ENCODE data around the gene CDHR1.
"Not testable (repeated sequence)": the region's sequence is repeated elsewhere in the genome, so short reads cannot be mapped to it uniquely, and the experiment has no call there.

CDHR1 gene

DNA sequence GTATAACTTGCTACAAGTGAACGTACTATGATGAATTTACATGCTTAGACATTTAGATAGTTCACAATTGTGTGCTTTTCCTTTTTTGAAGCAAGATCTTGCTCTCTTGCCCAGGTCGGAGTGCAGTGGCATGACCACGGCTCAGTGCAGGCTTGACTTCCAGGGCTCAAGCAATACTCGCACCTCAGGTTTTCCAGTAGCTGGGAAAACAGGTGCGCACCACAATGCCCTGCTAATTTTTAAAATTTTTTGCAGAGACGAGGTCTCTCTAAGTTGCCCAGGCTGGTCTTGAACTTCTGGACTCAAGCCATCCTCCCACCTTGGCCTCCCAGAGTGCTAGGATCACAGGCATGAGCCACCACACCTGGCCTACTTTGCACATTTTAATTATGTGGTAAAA lies 18.9 kb upstream of the CDHR1 start:
- no peak for DNase-seq (ENCODE audit: low read depth)

GRCh38 chr10:84176351-84176750 lies 18.0 kb upstream of the CDHR1 start:
- no peak for DNase-seq (ENCODE audit: low read depth)

DNA sequence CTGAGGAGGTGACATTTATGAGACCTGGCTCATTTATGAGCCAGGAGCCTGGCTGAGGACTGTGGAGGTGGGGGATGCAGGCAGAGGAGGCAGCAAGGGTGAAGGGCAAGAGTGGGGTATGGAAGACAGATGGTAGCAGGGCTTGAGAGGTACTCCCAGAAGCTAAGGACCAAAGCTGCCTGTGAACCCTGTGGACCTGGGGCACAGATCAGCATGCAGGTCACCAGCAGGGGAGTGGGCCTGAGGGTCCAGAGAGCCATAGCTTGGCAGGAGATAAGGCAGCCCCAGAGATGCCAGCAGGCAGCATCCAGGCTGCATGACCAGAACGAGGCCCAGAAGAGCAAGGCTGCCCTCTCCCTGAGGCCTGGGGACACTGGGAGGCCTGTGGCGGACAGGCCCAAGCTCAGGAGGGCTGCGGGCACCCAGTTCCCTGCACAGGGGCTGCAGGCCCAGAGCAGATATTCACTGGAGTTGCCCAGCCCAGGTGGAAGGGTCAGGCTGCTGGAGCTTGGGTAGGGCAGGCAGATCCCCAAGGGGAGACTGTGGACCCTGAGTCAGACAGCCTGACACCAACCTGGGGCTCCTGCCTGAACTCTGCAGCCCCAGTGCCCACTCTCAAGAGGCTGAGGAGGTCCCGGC lies 17.4 kb upstream of the CDHR1 start:
- DNase-seq (ENCODE audit: low read depth), result no peak

- DNase-seq (ENCODE audit: low read depth), result no peak
These were observed 16.7 kb upstream of the CDHR1 start for GRCh38 chr10:84177541-84178141.

- DNase-seq (ENCODE audit: low read depth), result no peak
These were observed 16.2 kb upstream of the CDHR1 start for GRCh38 chr10:84178160-84178609.

GRCh38 chr10:84179059-84179710 lies 15.2 kb upstream of the CDHR1 start:
- DNase-seq (ENCODE audit: low read depth), result no peak

DNA sequence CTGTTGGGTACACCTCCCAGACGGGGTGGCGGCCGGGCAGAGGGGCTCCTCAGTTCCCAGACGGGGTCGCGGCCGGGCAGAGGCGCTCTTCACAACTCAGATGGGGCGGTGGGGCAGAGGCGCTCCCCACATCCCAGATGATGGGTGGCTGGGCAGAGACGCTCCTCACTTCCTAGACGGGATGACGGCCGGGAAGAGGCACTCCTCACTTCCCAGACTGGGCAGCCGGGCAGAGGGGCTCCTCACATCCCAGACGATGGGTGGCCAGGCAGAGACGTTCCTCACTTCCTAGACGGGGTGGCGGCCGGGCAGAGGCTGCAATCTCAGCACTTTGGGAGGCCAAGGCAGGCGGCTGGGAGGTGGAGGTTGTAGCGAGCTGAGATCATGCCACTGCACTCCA lies 14.0 kb upstream of the CDHR1 start:
- DNase-seq (ENCODE audit: low read depth), result not testable (repeated sequence)

- no peak for DNase-seq (ENCODE audit: low read depth)
These were observed 12.7 kb upstream of the CDHR1 start for GRCh38 chr10:84181631-84182030.

- no peak for DNase-seq (ENCODE audit: low read depth)
These were observed 9.8 kb upstream of the CDHR1 start for GRCh38 chr10:84184517-84184916.

DNA sequence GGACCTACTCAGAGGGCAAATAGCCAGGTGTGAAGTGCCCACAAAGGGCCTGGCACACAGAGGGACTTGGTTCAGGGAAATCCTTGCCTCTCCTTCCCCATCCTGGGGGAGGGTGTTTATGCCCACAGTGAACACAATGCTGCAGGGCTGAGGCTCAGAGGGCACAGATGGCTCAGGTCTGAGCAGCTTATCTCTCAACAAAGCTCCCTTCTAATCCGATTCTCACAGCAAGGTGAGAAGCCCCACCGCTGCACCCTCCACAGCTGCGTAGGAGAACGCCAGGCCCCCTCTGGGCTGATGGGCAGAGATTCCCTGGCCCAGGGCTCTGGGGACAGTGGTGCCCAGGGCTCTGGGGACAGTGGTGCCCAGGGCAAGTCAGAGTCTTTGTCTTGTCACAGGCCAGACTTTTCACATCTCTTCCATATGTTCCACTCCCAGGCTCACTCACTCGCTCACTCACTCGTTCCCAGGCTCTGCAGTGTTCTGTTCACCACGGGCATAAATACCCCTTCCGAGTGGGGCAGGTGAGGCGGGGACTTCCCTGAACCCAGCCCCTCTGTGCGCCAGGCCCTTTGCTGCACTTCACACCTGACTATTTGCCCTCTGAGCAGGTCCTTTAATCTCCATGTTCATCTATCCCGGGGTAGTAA lies 8.7 kb upstream of the CDHR1 start:
- DNase-seq (ENCODE audit: low read depth), result no peak

DNA sequence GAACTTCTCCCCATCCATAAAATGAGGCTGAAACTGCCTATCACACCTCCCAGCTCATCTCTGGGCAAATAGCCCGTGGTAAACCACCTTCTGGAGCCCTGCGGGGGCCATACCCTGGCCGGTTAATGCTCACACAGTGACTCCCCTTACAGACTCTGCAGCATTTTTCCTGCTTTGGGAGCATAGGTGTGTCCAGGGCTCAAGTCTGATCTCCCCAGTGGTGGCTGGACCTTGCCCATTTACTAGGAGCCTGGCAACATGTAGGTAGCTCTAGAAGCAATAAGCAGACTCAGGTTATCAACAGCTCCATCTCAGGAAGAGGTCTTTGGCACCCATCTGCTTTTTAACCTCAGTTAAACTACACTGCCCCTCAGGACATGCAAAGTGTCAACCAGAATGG lies 5.5 kb upstream of the CDHR1 start:
- no peak for DNase-seq (ENCODE audit: low read depth)

DNA sequence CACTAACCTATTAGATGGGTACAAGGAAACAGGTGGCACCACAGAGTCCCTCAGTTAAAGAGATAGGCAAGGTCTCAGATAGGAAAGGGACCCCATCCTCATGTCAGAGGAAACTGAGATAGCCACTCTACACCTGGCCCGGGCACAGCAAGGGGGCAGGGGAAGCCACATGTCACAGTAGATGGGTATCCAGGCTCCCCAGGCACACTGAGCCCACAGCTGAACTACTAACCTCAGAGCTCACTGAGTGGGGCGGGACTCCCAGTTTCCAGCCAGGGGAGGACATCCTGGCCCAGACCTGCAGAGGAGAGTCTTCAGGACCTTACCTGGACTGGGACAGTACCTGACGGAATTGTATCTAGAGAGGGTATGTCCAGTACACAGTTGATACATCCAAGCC lies 3.7 kb upstream of the CDHR1 start:
- DNase-seq (ENCODE audit: low read depth), result no peak

- no peak for DNase-seq (ENCODE audit: low read depth)
These were observed 3.2 kb upstream of the CDHR1 start for GRCh38 chr10:84191106-84191505.

DNA sequence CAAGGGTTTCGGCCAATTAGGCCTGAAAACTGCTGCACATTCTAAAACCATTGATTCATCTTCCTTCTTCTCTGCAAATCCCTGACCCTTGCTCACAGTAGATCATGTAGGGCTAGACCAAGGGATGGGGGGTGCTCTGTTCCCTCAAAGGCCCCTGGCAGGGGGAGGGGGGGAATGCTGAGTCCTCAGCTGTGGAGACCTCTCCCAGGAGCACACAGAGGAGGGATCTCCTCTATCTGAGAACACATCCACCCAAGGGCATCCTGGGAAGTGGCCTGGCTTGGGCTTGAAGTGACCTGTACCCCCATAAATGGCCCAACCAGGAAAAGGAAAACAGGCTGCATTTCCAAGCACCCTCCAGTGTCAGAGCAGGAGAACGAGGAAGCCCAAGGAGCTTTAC lies 1.0 kb upstream of the CDHR1 start:
- DNase-seq (ENCODE audit: low read depth), result no peak

GRCh38 chr10:84193846-84194423 lies 402 bp upstream of the CDHR1 start:
- no peak for DNase-seq (ENCODE audit: low read depth)

- no peak for DNase-seq (ENCODE audit: low read depth)
These were observed 900 bp downstream of the CDHR1 start for GRCh38 chr10:84195044-84195830.

DNA sequence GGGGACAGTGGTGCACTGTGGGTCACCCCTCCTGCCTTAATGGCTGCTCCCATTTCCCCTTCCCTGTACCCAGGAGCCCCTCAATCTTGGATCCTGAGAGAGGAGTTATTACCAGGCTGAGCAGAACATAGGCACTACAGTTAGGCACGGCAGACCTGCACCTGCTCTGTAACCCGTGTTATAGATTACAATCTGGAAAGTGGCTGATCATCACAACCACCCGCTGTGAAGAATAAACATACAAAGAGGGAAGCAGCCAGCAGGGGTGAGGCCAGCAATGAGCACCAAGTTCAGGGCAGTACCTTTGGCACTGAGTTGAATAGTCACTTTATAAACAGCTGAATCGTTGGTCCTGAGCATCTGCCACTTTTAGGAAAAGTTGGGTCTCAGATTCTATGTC lies 1.7 kb downstream of the CDHR1 start:
- DNase-seq (ENCODE audit: low read depth), result no peak

DNA sequence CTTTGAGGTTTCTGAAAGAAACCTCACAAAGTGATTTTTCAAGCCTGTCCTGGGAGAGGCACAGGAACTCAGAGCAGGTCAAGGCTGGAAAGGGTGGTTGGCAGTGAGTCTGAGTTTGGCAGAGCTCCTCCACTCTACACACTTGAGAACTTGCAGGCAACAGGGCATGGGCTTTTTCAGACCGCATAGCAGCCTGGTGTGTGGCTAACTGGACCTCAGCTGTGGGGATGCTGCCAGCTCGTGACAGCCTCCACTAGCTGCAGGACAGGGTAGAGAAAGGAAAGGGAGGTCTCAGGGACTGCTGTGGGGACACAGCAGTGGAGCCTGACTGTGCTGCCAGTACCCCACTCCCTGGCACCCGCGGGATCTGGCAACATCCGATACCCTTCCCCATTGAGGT lies 2.6 kb downstream of the CDHR1 start:
- no peak for DNase-seq (ENCODE audit: low read depth)

DNA sequence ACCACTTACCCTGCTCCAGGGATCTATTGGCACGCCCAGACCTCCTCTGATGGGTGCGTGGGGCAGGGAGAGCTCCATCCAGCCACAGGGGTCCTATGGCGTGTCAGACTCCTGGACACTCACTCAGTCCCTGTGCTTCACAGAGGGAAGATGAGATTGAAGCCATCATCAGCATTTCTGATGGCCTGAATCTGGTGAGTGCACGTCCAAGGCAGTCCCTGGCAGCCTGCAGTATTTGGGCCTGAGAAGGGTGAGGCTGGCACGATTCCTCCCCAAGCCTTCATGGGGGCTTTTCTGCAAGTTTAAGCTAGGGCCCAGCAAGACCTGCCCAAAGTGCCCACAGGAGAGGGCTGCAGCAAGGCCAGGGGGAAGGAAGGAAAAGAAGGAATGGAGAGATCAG lies 3.3 kb downstream of the CDHR1 start:
- no peak for DNase-seq (ENCODE audit: low read depth)

DNA sequence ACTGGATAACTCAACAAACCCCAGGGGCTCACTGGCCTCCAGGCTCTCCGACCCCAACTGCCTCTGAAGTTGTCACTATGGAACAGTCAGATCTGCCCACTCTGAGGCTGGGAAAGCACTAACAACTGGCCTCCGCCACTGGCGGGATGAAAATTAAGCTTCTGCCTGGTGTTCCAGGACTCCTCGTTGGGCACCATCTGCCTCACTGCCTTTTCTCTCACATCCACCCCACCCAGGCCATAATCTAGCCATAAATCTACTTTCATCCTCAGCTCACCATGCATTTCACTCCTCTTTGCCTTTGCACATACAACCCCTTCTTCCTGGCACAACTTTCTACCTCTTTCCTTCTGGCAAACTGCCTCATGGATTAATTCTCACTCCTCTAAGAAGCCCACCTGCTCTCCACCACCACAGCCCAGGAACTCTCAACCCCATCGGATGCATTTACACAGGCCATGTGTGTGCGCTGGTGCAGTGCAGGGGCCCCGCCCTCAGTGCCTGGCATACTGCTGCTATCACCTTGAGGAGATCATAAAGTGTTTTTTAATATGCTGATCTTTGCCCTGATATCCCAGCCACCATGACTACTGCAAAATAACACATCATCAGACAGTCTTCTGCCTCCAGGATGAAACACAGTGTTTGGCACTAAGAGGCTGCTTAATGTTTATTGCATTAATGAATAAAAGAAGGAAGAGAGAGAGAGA lies 4.0 kb downstream of the CDHR1 start:
- no peak for DNase-seq (ENCODE audit: low read depth)

DNA sequence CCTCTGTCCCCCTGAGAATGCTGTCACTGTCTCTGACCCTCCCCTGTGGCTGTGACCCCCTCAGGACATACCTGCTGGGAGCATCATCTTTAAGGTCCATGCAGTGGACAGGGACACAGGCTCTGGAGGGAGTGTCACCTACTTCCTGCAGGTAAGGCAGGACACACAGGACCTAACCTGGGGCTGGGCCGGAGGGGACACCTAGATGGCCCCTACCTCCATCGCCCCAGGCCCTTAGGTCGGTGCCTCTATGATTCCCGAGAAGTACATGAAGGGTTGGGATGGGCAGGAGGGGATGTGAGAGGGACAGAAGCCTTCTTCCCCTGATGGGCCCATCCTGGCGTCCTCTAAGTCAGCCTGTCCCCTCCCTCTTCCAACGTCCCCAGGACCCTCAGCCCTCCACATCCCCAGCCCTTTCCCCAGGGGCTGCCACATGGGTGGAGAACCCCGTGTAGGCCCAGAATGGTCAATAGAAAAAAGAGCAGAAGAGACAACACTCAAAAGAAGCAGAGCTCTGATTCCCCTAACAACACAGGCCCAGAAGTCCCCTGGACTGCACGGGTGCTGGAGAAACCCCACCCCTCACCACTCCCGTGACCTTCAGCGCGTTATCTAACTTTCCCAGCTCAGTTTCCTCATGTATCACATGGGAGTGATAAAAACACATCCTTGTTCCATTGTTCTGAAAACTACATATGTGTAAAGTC lies 6.4 kb downstream of the CDHR1 start:
- no peak for DNase-seq (ENCODE audit: low read depth)

All from activated T-helper 9 cell treated with anti-CD3 and anti-CD28 coated beads, Interleukin-2, amount 50 U/mL, for 16 hours (primary cell).